CD4-positive, alpha-beta T cell treated with Interleukin-10 for 1 hour (primary cell): ENCODE data around the gene TNFRSF13B.
A peak's percentile ranks its signal among the peaks of the same experiment; 100 is the strongest.
"Not testable (repeated sequence)": the region's sequence is repeated elsewhere in the genome, so short reads cannot be mapped to it uniquely, and the experiment has no call there.

ENCODE experiments used
- DNase-seq: peaks from one replicate; pipeline ENCODE4 v3.0.0-alpha.2; 2020

The TNFRSF13B gene

DNA sequence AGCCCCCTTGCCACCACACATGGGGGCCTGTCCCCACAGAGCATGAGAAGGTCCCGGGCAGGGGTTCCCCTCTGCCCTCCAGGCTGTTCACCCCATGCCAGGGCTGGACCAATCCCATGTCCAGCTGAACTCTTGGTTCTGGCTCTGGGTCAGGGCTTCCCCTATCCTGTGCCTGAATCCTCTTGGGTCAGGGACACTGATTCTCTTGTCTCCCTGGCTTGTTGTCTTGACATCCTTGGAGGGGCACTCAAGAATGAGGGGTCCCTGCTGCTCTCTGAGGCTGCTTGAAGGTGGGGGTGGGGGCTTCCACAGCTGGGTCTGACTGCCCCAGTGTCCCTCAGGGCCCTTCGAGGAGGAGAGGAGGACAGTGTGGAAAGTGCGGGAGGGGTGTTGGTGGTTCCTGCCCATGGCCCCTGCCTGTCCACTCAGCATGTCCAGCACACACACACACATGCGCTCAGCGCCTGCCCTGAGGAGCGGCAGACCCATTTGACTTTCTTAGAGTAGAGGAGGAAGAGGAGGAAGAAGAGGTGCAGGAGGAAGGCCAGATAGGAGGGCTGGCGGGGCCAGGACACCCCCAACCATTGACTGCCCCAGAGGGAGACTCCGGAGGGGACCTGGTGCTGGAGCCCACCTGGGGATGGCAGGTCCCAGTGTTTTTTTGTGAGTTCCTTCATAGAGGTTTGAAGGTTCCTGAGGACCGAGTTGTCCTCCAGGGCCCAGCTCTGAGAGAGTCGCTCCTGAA, 47.0 kb downstream of the TNFRSF13B start:
- DNase-seq = no peak

DNA sequence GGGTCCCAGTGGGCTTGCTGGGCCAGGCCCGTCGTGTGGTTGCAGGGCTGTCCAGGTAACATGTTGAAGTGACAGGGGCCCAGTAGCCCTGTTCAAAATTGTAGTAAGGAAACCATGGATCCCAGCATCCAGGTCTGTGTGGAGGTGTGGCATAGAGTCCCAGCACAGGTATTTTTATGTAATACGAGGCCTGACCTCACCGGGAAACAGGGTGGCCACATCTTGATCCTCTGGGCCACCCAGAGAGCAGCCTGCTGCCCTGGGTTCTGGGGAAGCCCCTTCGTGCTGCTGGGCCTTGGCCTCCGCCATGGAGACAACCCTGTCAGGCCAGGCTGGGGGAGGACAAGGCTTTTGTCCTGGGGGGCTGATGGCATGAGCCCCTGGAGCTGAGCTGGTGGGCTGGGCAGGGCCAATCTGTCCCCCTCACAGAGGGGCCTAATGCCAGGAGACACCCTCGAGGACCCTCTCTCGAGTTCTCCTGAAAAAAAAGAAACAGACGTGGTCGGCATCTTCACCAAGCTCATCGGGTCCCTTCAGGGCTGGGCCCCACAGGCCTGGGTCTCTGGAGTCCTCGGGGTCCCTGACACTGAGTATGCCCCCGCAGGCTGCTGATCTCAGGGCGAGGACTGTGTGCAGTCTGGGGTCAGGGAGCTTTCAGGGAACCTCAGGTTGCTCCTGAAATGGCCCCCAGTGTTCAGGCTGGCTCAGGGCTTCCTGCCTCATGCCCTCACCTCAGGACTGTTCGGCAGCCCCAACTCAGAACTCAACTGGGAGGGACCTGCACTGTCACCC, 47.8 kb downstream of the TNFRSF13B start:
- DNase-seq = no peak

DNA sequence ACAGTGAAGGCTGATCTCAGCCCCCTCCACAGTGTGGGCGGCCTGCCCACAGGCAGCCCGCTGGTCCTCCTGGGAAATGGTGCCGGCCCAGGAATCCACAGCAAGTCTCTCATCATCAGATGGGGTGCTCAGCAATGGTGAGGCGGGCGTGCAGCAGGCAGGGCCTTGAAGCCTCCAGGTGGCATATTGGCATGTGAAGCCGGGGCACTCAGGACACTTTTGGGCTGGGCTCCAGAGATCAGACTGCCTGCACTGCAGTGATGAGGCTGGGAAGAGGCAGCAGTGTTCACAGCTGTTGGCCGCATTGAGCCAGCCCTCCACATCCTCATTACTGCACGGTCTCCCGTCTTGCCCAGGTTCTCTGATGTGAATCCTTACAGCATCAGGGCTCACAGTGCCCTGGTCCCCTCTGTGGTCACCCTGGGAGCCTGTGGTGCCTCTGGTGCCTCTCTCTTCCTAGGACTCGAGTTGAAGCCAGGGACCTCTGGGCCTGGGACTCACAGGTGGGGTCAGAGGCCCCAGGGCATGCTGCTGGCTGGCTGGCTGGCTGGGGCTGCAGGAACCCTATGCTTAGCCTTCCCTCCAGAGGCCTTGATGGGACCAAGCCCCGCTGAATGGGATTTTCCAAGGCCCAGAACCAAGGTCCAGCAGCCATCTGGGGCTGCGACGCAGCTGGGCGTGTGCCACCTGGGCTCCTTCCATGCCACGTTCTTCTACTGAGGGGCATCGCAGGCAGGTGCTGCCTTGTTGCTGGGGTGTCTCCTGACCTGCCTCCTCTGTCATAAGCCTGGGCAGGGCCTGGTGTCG, 48.6 kb downstream of the TNFRSF13B start:
- no peak for DNase-seq

DNA sequence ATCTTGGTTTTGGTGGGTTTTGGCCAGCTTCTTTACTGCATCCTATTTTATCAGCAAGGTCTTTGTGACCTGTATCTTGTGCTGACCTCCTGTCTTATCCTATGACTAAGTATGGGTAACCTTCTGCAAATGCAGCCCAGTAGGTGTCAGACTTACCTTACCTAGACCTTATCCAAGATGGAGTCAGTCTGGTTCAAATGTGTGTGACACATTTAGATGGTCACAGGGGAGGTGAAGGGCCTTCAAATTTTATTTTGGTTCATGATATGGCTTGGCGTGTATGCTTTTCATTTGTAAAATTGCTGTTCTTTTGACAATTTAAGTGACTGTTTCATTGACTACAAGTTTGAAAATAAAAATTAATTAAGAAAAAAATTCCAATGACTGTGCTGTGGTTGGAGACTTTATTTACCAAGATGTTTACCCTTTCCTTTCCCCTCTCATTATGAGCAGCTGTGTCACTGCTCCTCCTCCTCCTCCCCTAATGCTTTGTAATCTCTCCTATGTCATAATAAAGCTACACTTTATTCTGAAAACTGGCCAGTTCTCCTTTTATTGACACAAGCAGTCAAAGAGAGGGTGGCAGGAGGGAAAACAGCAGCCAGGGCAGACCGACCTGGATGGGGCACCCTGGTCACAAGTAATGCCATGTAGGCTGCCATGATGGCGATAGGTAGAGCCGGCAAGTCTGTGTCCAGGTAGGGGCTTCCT, 49.4 kb downstream of the TNFRSF13B start:
- peak; percentile 13 for DNase-seq

DNA sequence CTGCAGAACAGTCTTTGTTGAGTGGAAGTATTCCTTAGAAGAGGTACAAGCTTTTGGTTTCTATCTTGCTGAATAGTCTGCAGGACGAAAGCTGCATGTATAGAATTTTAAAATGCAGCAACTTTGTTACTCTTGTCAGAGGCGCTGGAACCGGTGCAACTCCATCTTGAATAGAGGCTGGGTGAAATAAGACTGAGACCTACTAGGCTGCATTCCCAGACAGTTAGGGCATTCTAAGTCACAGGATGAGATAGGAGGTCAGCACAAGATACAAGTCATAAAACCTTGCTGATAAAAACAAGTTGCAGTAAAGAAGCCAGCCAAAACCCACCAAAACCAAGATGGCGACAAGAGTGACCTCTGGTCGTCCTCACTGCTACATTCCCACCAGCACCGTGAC, 50.5 kb downstream of the TNFRSF13B start:
- not testable (repeated sequence) for DNase-seq

DNA sequence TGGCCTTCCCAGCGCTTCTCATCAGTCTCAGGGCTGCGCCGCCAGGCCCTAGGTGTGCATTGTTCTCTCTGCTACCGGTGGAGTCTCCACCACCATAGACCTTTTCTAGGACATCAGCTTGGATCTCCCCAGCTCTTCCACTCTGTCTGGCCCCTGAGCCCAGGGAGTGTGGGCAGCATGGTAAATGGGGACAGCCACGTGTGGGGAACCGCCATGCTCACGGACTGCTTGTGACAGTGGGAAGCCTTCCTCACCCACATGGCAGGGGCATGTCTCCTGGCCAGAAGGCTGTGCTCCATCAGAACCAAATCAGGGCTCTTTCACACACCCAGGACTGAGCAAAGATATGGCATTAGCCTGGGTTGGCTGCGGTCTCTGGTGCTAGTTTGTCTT, 51.3 kb downstream of the TNFRSF13B start:
- DNase-seq = no peak

DNA sequence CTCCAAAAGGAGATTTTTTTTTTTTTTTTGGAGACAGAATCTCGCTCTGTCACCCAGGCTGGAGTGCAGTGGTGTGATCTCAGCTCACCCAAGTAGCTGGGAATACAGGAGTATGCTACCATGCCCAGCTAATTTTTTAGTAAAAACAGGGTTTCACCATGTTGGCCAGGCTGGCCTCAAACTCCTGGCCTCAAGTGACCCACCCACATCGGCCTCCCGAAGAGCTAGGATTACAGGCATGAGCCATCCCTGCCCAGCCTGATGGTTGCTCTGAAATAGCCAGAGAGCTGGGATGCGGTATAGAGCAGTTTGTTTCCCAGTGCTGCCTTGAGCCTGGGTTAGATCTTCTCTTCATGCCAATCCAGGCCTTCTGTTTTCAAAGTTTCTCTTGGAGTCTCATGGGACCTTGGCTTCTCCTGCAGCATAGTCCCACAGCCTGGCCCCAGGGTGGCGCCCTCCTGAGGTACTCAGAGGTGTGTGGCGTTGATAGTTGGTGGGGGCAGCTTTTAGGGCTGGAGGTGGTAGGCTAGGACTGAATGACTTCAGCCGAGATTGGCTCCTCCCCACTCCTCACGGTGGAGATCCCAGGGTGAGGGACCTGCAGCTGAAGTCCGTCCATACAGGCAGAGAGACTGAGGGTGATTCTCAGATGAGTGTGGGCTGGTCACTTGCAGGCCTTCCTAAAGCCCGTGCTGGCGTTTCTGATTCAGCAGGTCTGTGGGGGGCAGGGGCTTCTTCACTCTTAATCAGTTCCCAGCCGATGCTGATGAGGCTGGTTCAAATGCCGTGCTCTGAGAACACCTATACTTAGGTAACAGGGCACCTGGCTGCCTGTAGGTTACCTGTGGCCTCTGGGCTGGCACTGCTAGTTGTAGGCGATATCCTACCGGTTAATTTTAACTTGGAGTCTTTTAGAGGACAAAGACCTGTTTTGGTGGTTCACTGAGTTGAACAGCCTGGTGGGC, 52.0 kb downstream of the TNFRSF13B start:
- no peak for DNase-seq

DNA sequence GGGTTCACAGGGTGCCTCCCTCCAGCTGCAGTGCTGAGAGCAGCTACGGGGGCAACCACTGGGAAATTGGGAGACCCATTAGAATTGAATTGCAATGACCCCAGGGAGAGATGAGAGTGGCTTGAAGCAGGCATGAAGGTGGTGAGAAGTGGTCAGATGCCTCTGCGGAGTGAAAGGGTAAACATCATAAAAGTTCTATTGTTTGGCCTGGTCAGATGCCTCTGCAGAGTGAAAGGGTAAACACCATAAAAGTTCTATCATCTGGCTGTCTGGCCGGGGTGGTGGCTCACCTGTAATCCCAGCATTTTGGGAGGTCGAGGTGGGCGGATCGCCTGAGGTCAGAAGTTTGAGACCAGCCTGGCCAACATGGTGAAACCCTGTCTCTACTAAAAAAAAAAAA, 53.5 kb downstream of the TNFRSF13B start:
- no peak for DNase-seq

DNA sequence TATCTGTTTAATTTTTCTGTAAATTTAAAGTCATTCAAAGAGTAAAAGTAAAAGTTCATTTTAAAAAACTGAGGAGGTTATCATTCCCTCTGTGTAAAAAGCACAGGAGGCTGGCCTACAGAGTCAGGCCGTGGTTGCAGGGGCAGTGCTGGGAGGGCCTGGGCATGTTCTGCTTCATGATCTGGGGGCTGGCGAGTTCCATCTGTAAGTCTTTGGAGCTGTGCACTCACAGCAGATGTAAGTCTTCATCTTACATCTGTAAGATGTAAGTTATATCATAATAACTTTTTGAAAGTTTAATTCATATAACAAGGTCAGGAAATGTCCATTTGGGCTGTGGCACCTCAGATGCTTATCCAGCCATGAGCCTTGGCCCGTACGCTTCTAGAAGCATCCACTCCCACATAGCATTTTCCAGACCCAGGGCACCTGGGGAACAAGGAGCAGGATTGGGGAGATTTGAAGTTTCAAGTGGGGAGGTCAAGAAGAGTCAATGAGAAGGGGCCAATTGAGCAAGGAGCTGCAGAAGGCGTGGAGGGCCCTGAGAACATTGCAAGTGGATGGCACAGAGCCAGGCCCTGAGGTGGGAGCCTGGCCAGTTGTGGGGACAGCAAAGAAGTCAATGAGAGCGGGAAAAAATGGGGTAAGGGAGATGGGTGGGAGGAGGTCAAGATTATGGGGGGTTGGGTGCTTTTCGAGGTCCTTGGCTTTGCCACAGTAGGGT, 54.1 kb downstream of the TNFRSF13B start:
- DNase-seq = no peak

DNA sequence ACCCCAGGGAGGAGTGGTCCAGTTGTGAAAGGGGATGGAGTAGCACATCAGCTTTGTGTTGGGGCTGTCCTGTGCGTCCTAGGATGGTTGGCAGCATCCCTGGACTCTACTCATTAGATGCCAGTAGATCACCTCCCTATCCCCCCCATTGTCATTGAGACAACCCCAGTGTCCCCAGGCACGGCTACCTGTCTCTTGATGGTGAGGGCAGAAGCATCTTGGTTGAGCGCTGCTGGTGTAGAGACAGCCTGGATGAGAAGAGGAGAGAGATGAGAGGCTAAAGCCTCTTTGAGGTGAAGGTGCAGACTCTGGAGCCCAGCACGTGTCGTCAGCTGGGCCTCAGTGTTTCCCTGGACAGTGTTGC, 55.4 kb downstream of the TNFRSF13B start:
- no peak for DNase-seq

DNA sequence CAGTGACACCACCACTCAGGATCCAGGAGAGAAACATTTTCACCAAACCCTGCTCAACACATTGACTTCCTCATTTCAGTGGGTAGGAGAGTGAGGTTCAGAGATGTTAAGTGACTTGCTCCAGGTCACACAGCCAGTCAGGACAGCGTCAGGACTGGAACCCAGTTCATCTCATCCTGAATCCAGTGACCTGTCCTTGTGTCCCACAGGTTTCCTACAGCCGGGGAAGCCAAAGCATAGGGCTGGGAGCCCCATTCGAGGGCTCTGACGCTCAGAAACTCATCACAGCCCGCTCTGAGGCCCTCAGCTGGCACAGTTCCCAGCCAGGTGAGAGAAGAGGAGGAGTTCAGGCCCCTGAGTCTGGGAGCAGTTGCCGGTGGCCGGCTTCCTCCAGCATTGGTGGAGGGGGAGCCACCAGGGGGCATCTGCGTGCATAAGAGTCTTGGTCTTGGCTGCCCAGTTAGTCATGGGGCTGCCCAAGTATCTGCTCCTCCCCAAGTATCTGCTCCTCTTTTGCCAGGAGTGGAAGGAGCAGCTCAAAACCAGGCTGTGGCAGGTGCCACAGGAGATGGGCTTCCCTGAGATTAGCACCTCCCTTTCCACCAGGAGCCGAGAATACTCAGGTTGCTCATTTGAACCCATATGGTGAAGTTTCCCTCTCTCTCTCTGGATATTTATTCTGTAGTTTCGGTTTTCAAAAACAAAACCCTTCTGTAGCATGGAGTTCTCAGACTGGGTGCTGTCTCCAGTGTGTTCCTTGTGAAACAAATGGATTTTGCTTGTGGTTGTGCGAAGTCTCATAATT, 56.0 kb downstream of the TNFRSF13B start:
- peak; percentile 13 for DNase-seq

DNA sequence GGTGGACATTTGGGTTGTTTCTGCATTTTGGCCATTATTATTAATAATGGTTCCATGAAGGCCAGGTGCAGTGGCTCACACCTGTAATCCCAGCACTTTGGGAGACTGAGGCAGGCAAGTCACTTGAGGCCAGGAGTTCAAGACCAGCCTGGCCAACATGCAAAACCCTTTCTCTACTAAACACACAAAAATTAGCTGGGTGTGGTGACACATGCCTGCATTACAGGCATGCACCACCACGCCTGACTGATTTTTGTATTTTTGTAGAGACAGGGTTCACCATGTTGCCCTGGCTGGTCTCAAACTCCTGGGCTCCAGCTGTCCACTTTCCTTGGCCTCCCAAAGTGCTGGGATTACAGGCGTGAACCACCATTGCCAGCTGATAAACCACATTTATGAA, 58.5 kb downstream of the TNFRSF13B start:
- DNase-seq = no peak

DNA sequence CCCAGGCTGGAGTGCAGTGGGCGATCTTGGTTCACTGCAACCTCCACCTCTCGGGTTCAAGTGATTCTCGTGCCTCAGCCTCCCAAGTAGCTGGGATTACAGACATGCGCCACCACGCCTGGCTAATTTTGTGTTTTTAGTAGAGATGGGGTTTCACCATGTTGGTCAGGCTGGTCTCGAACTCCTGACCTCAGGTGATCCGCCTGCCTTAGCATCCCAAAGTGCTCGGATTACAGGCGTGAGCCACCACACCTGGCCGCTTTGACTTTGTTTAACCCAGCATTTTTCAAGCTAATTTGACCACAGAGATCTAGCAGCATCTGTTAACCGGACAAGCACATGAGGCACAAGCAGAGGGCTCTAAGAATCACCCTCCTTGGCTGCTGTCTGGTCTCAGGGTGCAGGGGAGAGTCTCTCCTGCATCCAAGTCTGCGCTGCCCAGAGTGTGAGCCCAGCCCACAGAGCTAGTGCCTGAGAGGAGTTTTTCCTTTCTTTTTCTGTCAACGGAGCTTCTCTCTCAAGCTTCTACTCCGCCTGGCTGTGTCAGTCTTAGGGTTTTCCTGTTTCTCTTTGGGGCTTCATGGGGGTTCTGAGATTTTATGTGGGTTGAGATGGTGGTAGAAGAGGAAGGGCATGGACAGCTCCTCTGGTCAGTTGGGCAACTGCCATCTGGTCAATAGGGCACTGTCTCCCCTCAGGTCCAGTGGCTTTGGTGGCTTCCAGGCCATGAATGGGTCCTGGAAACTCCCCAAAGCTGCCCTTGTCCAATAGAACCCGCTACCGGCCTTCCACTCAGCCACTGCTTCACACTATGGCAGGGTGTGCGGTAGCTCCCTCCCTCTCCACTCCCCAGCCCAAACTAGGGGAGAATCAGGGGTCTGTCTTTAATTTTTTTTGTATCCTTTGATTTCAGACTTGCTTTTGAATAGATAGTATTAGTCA, 59.6 kb downstream of the TNFRSF13B start:
- DNase-seq = no peak

DNA sequence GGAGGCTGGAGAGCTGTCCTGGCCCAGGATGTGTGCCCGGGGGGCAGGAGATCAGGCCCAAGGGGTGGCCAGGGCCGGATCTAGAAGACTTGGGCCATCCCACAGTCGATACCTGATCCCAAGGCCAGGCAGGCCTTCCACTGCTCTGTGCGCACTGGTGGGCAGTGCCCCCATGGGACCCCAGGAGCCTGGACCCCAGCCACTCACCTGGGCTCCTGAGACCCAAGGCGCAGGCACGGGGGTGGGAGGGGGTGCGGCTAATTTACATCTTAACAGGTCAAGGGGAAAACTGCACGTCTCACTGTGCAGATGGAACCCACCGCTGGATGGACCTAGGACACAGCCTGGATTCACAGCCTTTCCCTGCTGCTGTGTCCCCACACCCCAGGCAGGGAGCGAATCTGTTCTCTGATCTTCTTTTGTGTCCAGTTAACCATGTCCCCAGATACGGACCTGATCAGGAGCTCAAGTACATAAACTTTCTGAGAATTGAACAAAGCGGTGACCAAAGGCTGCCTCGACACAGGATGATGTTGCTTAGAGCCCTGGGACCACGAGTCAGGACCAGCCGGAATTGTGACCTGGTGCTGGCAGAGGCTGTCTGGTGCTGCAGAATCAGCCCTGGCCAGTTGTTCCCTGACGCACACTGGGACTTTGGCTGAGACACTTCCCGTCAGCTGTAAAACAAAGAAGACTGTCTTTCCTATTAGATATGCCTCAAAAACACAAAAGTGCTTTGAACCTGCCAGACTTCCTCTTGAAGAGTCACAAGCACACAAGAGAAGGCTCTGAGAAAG, 60.6 kb downstream of the TNFRSF13B start:
- peak; percentile 8 for DNase-seq

DNA sequence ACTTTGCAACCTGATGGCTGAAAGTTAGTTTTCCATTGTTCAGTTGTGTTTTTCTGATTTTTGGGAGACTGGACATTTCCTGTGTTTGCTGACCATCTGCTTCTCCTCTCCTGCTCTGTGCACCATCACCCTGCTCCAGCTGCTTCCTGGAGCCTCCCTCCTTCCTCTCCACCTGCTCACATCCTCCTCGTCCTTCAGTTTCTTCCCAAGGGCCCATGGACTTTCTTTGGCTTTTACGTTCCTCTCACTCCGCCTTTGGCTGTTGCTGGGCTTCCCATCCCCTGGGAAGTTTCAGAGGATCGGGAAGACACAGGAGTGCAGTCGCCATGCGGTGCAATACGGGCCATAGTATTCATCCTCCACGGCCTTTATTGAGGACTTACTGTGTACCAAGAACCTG, 61.6 kb downstream of the TNFRSF13B start:
- DNase-seq = no peak

DNA sequence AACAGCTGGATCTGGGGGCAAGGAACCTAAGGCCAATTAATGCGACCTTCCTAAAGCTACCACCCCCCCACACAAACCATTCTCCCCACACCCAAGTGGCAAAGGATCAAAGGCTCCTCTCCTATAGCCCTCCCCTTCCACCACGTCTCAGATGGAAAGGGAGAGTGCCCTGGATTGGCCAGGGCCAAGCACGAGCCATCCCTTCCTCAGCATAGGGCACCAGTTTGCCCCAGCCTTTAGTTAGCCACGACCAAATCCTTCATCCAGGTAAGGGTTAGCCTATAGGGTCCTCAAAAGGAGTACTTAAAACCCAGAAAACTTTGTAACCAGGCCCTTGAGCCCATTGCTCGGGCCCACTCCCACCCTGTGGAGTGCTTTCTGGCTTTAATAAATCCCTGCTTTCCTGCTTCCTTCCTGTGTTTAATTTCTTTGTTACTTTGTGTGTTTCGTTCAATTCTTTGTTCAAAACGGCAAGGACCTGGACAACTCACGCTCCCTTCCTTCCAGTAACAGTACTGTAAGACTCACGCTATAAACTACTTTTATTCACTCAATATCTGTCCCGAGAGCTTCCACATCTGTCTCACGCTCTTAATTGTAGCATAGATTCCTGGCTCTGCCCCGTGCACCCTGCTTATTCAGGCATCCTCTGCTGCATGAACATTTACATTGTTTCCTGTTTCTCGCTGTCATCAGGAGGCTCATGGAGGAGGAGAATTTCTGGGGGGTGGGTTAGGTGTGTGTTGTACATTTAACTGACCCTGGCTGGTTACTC, 62.3 kb downstream of the TNFRSF13B start:
- DNase-seq = no peak

DNA sequence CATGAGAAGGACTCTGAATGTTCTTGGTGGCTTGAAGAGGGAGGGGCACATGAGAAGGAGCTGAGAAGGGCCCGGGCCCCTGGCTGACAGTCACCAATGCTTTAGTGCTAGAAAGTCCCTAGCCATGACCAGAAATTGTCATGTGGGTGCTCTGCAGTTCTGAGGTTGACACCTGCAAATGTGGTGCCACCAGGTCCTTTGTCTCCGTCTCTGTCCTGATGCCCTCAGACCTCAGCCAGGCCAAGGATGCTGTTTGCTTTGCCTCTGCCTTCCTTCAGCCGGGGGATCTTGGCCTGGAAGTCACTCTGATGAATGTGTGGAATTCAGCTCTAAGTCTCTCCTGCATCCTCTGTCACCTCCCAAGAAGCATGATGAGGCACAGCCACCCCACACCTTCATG, 63.6 kb downstream of the TNFRSF13B start:
- no peak for DNase-seq
